DOHH2 (cell line): ENCODE measurements around the gene GRB10.

Experiments used
- H3F3A ChIP-seq: fragments of 200-600 bp; sonication (generic), shearing (Covaris generic); 2 replicates; pipeline ENCODE4 v1.6.0; 2016; ENCODE audit warnings: antibody characterized with exemption, mild to moderate bottlenecking; ENCODE audit not compliant: control insufficient read depth, insufficient read depth
- H3K27ac ChIP-seq: fragments of 200-600 bp; sonication (generic); 2 replicates; pipeline ENCODE4 v1.5.1; 2014; ENCODE audit warnings: low read depth, mild to moderate bottlenecking, low read length, moderate library complexity
- H3K27me3 ChIP-seq: fragments of 200-600 bp; sonication (generic); 2 replicates; pipeline ENCODE4 v1.6.1; 2014; ENCODE audit warnings: mild to moderate bottlenecking, low read length, mixed read lengths; ENCODE audit not compliant: control insufficient read depth
- H3K36me3 ChIP-seq: fragments of 200-600 bp; sonication (generic); 2 replicates; pipeline ENCODE4 v1.6.1; 2014; ENCODE audit warnings: mild to moderate bottlenecking, low read length, moderate library complexity, mixed read lengths; ENCODE audit not compliant: control insufficient read depth
- H3K4me1 ChIP-seq: fragments of 200-600 bp; sonication (generic); 2 replicates; pipeline ENCODE4 v1.6.1; 2014; ENCODE audit warnings: mild to moderate bottlenecking, low read length, mixed read lengths; ENCODE audit not compliant: control insufficient read depth
- H3K4me2 ChIP-seq: fragments of 200-600 bp; sonication (generic); 2 replicates; pipeline ENCODE4 v1.6.0; 2014; ENCODE audit warnings: mild to moderate bottlenecking, low read length, moderate library complexity
- H3K4me3 ChIP-seq: fragments of 200-600 bp; sonication (generic); 2 replicates; pipeline ENCODE4 v1.5.1; 2014; ENCODE audit warnings: mild to moderate bottlenecking, low read length, mixed read lengths
- H3K79me2 ChIP-seq: fragments of 200-600 bp; sonication (generic); 2 replicates; pipeline ENCODE4 v1.6.1; 2014; ENCODE audit warnings: mild to moderate bottlenecking, low read length, mixed read lengths; ENCODE audit not compliant: control insufficient read depth
- H3K9me2 ChIP-seq: fragments of 200-600 bp; sonication (generic); replicated peaks from 2 replicates; pipeline ENCODE4 v1.6.1; 2014; ENCODE audit warnings: mild to moderate bottlenecking, low read length, mixed read lengths; ENCODE audit not compliant: control insufficient read depth
- H3K9me3 ChIP-seq: fragments of 200-600 bp; sonication (generic); 2 replicates; pipeline ENCODE4 v1.6.1; 2014; ENCODE audit warnings: antibody characterized with exemption, low read length, mixed read lengths; ENCODE audit not compliant: control insufficient read depth, insufficient read depth
- H4K20me1 ChIP-seq: fragments of 200-600 bp; sonication (generic); 2 replicates; pipeline ENCODE4 v1.6.0; 2014; ENCODE audit warnings: low read depth, mild to moderate bottlenecking, antibody characterized with exemption, low read length, moderate library complexity; ENCODE audit not compliant: control insufficient read depth, insufficient read depth
- CTCF ChIP-seq: fragments of 200-600 bp; sonication (generic); IDR thresholded peaks from one replicate; pipeline ENCODE4 v1.5.1; 2014; ENCODE audit warnings: antibody characterized with exemption, mild to moderate bottlenecking, low read depth, low read length; ENCODE audit not compliant: poor library complexity, severe bottlenecking
- EZH2phosphoT487 ChIP-seq: fragments of 200-600 bp; sonication (generic); IDR thresholded peaks from 2 replicates; pipeline ENCODE4 v1.6.1; 2017; ENCODE audit warnings: borderline replicate concordance, mild to moderate bottlenecking, antibody characterized with exemption, low read length, moderate library complexity, mixed read lengths

Gene GRB10

GRCh38 chr7:50728184-50728583, 54.5 kb downstream of the GRB10 start:
- no peak for TF ChIP-seq CTCF
- no peak for TF ChIP-seq EZH2phosphoT487
- Histone ChIP-seq H3K4me1 (no peaks in the 10 kb centered on the region), H3K4me3 (no peak overlapping the region), H4K20me1 (no peaks in the 10 kb centered on the region), H3K79me2 (no peaks in the 10 kb centered on the region), H3K4me2 (no peak overlapping the region), H3K27me3 (no peaks in the 10 kb centered on the region; the same call in 1 of the 2 replicates), H3K36me3 (no peaks in the 10 kb centered on the region), H3K9me2 (no peaks in the 10 kb centered on the region), H3K9me3 (no peaks in the 10 kb centered on the region), H3K27ac (no peak overlapping the region), H3F3A (no peaks in the 10 kb centered on the region)

GRCh38 chr7:50727711-50728110, 55.0 kb downstream of the GRB10 start:
- no peaks in the 10 kb centered on the region for H3K36me3 ChIP-seq
- H3K9me3 ChIP-seq = no peaks in the 10 kb centered on the region
- H3K4me3 ChIP-seq = no peak overlapping the region
- H4K20me1 ChIP-seq = no peaks in the 10 kb centered on the region
- no peak overlapping the region for H3K4me2 ChIP-seq
- no peak overlapping the region for H3K27ac ChIP-seq
- no peaks in the 10 kb centered on the region; the same call in 1 of the 2 replicates for H3K27me3 ChIP-seq
- no peaks in the 10 kb centered on the region for H3K4me1 ChIP-seq
- no peak for TF ChIP-seq EZH2phosphoT487
- TF ChIP-seq CTCF = no peak
- H3K9me2 ChIP-seq = no peaks in the 10 kb centered on the region
- no peaks in the 10 kb centered on the region for H3K79me2 ChIP-seq
- no peaks in the 10 kb centered on the region for H3F3A ChIP-seq

- H3K79me2 ChIP-seq = no peaks in the 10 kb centered on the region
- H3K4me3 ChIP-seq = no peak overlapping the region
- H3K4me1 ChIP-seq = no peaks in the 10 kb centered on the region
- TF ChIP-seq EZH2phosphoT487 (no peak), CTCF (no peak)
- no peaks in the 10 kb centered on the region for H3K9me3 ChIP-seq
- H3K4me2 ChIP-seq = no peak overlapping the region
- no peaks in the 10 kb centered on the region for H3F3A ChIP-seq
- no peaks in the 10 kb centered on the region; the same call in 1 of the 2 replicates for H3K27me3 ChIP-seq
- H3K36me3 ChIP-seq = no peaks in the 10 kb centered on the region
- H3K9me2 ChIP-seq = no peaks in the 10 kb centered on the region
- no peaks in the 10 kb centered on the region for H4K20me1 ChIP-seq
- no peak overlapping the region for H3K27ac ChIP-seq
Measured at GRCh38 chr7:50727072-50727471, 55.6 kb downstream of the GRB10 start.

GRCh38 chr7:50725774-50726173, 56.9 kb downstream of the GRB10 start:
- H3K4me2 ChIP-seq = no peak overlapping the region
- H3K4me3 ChIP-seq = no peak overlapping the region
- H3F3A ChIP-seq = no peaks in the 10 kb centered on the region
- no peaks in the 10 kb centered on the region; the same call in 1 of the 2 replicates for H3K27me3 ChIP-seq
- no peaks in the 10 kb centered on the region for H3K79me2 ChIP-seq
- H3K27ac ChIP-seq = no peak overlapping the region
- H4K20me1 ChIP-seq = no peaks in the 10 kb centered on the region
- H3K9me3 ChIP-seq = no peaks in the 10 kb centered on the region
- no peak for TF ChIP-seq EZH2phosphoT487
- no peak for TF ChIP-seq CTCF
- no peaks in the 10 kb centered on the region for H3K36me3 ChIP-seq
- H3K4me1 ChIP-seq = no peaks in the 10 kb centered on the region
- no peaks in the 10 kb centered on the region for H3K9me2 ChIP-seq
